Ureter (tissue), 1 donor: Measurements from ENCODE around the gene PLCG2. TPM values are rescaled to one million over a fixed set of nuclear protein-coding genes. Genes with fewer than 3 reads are reported as not detected.
"Not testable (repeated sequence)": the region's sequence is repeated elsewhere in the genome, so short reads cannot be mapped to it uniquely, and the experiment has no call there.

Source experiments
- DNase-seq: peaks from one replicate; pipeline ENCODE4 v3.0.0-alpha.2; 2020; ENCODE audit warnings: low spot score
- total RNA-seq: library from RNA; stranded (reverse); gene quantifications from one replicate; pipeline ENCODE4 v1.2.4, GENCODE V29; 2023
- donor health status: DM: yes; HTN: yes; CAD: no.

Gene PLCG2
- total RNA-seq, 1 donor from 2014 or later = 37.6 TPM

DNA sequence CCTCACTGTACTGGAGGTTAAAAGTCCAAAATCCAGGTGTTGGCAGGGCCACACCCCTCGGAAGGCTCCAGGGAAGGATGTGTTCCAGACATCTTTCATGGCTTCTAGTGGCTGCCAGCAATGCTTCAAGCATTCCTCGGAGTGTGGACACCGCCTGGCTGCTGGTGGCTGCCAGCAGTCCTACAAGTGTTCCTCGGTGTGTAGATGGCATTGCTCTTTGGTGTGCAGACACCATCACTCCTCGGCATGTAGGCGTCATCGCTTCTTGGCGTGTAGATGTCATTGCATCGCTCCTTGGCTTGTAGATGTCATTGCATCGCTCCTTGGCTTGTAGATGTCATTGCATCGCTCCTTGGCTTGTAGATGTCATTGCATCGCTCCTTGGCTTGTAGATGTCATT is 98.4 kb downstream of the PLCG2 start:
- DNase-seq = not testable (repeated sequence)

DNA sequence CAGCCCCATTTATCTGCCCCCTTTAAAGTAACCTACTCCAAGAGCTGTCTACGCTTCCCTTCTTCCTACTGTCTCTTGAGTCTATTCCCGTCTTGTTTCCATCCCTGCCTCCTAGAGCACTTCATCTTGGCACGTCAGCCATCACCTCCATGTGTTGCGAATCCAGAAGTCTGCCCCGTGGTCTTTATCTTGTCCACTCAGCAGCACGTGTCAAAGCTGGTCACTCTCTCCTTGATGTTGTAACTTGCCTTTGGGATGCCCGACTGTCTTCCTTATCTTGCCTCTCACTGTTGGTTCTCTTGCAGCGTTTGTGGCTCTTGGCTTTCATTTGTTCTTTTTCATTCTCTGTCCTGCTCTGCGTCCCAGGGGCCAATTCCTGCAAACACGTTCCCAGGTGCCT is 99.4 kb downstream of the PLCG2 start:
- no peak for DNase-seq

DNA sequence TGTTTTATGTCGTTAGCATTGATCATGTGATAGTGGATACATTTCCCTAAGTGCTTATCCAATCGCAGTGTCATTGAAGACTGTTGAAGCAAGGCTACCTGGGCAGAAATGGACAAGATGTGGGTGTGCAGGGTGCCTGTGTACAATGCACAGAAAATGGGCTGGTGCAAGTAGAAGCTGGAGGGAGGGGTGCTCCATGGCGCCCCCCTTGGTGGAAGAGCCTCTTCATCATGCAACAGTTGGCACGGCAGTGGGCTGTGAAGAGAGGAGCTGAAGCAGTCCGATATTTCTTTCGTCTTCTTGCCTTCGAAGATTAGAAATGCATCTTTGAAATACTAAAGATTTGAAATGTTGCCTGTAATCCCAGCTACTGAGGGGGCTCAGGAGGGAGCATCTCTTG is 100.5 kb downstream of the PLCG2 start:
- DNase-seq = no peak

DNA sequence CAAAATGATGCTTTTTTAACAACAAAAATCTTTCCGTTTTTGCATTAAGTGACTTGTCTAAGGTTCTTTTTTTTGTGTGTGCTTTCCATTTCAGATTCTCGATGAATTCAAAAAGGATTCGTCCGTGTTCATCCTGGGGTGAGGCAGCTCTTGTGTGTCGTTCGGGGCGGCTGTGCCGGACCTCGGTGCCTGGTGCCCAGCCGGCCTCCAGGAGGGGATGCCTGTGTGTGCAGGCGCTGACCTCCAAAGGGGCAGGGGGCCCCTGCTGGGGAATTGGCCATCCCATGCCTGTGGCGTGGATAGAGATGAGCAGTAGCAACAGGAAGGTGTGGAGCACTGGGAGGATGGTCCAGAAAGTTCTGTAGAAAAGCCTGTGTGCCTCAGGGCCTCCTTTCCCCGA is 101.7 kb downstream of the PLCG2 start:
- DNase-seq = no peak

DNA sequence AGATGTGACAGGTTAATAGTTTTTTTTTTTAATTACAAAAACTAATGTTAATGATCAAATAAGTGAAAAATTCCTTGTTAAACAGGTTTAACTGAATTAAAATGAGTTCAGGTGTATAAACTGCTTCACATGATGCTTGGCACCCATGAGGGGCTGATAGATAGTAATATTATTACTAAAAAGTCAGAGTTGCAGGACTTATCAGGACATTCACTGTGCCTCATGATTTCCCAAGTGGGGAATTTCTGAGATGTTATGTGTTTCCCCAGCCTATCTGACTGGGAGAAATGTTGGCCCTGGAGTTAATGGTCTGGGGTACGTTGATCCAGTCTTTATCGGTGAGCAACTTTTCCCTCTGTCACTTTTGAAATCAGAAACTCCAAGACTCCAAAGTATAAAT is 102.1 kb downstream of the PLCG2 start:
- DNase-seq = no peak

DNA sequence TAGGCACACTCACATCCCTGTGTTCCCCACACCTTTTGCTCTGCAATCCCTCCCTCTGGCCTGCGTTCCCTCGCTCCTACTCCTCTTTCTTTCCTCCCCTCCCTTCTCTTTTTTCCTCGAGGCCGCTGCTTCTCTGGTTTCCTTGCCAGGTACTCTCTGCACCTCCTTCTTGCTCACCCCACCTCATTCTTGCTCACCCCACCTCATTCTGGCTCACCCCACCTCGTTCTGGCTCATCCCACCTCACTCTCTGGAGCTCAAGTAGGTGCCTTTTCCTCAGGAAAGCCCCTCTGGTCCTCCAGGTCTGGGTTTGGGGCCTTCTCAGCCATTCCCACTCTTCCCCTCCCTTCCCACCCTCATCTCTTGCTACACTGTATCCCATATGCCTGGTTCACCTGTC is 103.5 kb downstream of the PLCG2 start:
- no peak for DNase-seq

DNA sequence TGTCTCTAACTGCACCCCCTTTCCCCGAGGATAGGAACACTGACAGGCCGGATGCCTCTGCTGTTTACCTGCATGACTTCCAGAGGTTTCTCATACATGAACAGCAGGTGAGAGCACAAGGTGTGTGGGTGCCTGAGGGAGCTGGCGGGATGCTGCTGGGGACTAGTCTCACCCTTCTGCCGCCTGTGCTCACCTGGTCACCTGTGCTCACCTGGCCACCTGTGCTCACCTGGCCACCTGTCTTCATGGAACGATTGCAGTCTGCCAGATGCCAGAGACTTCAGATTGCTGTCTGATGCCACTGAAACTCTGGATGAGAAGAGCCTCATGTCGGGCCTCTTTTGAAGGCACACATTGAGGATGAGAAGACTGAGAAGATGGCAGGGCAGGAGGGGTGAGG is 104.1 kb downstream of the PLCG2 start:
- DNase-seq = no peak

DNA sequence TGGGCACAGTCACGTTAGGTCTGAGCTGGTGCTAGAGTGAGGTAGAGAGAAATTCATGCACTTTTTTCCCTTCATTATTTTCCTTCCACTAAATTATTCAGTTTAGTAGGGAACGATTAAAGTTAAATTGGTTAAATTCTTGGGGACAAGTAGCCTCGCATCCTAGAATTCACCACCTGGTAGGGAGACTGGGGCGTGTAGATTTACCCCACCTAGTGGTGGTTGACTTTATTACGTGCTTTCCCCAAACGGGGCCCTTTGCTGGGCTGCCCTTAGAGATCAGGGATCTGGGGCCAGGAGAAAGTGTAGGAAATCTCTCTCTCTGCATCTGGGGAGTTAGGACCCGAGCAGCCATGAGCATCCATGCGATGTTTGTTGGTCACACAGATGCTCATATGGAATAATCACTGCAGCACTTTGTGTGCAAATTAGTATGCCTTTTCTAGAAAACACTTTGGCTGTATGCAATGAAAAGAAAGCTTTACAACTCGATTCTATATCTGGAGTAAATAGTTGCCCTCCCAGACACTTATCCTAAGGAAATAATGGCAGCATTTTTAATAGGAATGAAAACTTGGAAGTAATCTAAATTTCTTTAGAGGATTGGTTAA is 107.0 kb downstream of the PLCG2 start:
- no peak for DNase-seq

DNA sequence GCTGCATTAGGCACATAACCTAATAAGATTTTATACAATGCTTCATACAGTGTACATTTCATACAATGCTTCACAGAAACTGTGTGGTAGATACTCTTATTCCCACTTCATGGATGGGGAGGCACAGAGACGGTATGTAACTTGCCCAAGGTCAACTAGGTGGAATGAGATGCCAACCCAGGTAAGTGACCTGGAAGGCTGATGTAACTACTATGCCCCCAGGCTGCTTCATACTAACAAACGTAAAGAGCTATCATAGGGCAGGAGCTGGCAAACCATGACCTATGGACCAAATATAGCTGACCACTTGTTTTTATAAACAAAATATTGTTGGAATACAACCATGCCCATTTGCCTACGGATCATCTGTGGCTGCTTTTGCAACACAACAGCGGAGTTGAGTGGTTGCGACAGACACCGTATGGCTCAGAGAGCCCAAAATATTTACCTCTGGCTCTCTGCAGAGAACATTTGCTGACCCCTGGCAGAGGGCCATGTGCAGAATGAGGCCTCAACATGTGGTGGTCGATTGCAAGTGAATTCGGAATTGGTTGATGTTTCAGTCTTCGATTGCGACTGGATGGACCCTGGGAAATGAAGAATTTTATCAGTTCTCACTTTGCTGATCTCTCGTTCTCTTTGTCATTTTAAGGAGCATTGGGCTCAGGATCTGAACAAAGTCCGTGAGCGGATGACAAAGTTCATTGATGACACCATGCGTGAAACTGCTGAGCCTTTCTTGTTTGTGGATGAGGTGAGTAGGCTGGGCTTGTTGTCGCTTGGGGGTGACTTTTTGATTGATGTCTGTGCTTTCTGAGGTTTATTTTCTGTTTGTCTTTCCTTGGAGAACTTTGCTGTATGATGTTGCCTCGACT is 109.7 kb downstream of the PLCG2 start:
- no peak for DNase-seq

DNA sequence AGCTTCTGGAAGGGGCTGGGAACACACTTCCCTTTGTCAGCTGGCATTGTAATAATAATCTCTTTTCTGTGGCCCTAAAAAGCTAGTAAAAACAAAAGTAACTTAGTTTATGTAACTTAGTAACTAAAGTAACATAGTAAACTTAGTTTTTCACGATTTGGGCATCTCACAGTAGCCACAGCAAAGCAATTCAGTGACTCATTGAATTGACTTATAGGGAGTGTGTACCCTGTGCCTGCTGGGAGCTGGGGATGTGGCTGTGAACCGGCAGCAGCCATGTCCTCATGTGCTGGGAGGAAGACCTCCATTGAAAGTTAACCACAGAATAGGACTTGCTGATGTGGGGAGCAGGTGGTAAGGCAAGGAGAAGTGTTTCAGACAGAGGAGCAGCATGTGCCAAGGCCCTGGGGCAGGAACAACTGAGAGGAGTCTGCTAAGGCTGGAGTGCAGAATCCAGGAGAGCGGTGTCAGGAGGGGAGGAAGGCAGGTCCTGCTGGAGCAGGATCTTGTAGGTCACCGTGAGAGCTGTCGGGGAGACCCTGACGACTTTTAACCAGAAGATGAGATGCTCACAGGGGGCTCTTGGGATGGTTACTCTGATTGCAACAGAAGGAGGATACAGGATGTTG is 112.8 kb downstream of the PLCG2 start:
- no peak for DNase-seq

DNA sequence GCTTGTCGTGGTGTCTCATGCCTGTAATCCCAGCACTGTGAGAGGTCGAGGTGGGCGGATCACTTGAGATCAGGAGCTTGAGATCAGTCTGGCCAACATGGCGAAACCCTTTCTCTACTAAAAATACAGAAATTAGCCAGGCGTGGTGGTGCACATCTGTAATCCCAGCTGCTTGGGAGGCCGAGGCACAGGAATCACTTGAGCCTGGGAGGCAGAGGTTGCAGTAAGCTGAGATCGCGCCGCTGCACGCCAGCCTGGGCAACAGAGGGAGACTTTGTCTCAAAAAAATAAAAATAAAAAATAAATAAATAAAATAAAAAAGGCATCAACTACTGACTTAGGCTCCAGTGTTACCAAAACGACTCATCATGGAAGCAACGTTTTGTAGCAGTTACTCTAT is 115.5 kb downstream of the PLCG2 start:
- no peak for DNase-seq

DNA sequence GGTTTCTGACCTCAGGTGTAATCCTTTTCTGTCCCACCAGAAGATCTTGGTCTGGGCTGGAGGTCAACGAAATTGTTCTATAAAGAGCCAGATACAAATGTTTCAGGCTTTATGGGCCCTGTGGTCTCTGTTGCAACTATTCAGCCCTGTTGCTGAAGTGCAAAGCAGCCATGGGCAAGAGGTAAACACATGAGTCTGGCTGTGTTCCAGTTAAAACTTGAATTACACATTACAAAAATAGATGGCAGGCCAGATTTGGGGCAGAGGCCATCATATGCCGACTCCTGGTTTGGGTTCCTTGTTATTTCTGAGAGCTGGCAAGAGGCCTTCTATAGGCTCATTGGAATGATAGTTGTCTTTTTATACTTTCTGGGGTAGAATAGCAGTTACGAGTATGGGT is 117.8 kb downstream of the PLCG2 start:
- peak; percentile 56 for DNase-seq

DNA sequence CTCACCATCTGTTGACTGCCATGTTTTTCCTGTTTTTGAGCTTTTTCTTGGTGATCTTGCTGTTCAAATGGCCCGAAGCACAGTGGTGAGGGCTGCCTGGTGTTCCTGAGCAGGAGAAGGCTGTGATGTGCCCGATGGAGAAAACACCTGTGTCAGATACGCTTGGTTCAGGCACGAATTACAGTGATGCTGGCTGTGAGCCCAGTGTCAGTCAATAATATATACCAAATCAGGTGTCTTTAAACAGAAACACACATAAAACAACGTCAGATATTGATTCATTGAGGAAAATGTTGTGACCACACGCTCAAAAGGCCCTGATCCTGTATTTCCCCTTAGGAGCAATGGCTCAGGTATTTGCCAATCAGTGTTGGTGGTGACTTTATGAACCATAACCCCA is 120.5 kb downstream of the PLCG2 start:
- no peak for DNase-seq

DNA sequence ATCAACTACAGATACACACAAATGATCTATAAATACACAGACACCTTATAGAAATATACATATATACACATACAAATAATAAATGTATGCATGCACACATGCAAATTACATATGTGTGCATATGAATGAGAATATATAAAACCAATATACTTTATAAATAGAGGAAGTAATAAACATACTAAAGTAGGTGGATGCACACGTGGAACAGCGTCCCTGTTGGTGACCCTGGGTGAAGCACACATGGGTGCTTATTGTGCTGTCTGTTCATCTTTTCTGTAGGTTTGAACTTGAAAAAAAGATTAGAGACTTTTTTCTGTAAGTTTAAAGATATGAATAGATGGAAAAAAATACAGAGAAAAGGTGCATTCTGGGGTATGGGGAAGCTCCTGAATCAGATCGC is 120.9 kb downstream of the PLCG2 start:
- no peak for DNase-seq

DNA sequence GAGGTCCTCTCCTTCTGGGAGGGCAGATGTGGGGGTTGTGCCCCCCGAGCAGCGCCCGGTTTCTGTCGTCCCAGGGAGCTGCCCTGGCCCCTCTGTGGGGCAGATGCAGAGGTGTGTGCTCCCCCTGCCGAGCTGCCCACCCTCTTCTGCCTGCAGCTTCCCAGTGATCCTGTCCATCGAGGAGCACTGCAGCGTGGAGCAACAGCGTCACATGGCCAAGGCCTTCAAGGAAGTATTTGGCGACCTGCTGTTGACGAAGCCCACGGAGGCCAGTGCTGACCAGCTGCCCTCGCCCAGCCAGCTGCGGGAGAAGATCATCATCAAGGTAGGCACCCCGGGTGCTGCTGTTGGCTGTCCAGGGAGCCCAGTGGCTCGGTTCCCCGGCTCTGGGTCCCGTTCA is 121.4 kb downstream of the PLCG2 start:
- DNase-seq = no peak

DNA sequence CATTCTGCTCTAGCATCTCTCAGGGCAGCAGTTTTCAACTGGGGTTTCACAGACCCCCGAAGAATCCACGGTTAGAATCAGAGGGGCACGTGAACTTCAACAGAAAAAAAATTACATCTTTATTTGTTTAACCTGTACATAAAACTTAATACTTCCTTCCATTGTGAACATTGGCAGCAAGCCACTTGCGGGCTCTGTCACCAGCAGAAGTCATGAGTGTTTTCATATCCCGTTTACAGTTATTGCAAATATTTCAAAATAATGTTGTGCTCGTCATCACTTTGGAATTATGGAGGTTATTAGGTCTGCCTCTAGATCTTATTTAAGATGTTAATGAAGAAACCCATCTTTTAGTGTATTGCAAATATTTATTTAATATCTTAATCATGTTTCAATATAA is 122.4 kb downstream of the PLCG2 start:
- DNase-seq = peak; percentile 71

DNA sequence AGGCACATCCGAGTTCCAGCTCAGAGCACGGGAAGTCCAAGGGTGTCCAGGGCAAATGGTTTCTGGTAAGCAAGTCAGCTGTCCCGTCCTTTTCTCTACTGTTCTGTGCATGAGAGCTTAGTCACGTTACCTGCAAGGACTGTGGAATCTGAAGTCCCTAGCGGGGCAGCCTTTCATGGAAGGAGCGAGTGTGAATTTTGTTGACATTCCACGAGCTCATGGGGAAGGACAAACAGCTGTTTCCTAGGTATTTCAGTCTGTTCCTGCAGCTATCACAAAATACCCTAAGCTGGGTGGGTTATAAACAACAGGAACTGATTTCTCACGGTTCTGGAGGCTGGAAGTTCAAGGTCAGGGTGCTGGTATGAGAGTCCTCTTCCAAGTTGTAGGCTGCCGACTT is 122.9 kb downstream of the PLCG2 start:
- DNase-seq = no peak

DNA sequence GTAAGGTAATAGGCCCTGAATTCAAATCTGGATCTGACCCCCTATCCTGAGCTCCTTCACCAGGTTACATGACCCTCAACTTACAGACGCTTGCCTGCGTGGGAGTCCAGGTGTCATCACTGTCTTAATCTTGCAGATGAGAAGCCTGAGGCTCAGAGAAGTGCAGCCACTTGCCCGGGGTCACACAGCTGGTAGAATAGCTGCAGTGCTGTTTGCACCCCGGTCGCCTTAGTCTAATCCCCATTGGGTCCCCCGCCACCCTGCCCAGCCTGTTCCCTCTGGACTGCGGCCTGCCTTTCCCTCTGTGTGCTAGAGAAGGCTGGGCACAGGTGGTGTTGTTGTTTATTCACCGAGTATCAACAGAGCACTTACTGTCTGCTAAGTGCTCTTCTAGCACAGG is 125.2 kb downstream of the PLCG2 start:
- DNase-seq = no peak

DNA sequence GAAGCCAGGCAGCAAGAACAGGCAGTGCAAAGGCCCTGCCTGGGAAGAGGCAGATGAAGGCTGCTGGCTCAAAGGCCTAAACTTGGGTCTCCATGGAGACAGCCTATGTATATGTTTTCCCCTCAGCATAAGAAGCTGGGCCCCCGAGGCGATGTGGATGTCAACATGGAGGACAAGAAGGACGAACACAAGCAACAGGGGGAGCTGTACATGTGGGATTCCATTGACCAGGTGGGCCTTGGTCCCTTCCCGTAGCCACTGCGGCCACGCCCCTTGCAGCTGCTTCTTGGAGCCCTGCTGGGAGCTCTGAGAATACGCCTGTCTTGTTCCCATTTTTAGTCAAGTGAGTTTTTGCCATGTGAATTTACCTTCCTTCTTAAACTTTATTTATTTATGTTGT is 126.2 kb downstream of the PLCG2 start:
- no peak for DNase-seq

DNA sequence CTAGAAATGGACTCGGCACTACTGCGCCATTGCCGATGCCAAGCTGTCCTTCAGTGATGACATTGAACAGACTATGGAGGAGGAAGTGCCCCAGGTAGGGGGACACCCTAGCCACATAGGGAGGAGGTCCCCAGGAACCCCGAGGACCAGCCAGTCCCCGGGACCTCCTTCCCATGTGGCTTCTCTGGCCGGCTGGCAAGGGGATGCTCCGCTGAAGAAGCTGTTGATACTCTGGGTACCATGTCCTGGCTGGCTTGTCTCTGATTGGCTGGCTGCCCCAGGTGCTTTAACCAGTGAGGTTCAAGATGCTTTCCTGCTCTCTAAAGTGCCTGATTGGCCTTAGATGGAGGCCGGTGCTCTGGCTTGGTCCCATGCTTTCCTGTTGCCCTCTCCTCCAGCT is 128.6 kb downstream of the PLCG2 start:
- no peak for DNase-seq

DNA sequence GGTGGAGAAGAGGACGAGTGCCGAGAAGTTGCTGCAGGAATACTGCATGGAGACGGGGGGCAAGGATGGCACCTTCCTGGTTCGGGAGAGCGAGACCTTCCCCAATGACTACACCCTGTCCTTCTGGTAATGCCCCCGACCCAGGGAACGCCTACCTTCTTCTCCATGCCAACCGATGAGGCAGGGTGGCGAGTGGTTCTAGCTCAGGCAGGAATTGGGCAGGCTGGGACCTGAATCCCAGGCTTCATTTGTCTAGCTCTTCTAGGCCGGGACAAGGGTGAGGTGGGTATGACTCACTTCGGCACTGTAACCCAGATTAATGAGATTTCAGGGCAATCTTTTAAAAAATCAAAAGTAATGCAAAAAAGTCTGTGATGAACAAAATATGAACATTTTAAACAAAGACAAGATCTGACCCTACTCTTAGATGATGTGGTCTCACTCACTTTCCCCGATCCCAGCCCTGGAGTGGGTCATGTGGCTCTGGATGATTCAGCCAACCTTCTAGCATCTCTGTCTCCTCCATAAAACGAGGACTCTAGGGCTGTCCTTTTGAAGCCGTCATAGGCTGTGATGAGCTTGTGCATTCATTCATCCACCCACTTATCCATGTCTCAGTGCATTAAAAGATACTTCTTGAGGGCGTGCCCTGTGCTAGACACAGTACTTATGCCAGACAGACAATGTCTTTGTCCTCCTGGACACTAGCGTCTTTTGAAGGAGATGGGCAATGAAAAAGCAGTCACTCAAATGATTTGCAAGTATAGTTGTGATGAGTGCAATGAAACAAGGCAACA is 129.6 kb downstream of the PLCG2 start:
- peak; percentile 84 for DNase-seq

DNA sequence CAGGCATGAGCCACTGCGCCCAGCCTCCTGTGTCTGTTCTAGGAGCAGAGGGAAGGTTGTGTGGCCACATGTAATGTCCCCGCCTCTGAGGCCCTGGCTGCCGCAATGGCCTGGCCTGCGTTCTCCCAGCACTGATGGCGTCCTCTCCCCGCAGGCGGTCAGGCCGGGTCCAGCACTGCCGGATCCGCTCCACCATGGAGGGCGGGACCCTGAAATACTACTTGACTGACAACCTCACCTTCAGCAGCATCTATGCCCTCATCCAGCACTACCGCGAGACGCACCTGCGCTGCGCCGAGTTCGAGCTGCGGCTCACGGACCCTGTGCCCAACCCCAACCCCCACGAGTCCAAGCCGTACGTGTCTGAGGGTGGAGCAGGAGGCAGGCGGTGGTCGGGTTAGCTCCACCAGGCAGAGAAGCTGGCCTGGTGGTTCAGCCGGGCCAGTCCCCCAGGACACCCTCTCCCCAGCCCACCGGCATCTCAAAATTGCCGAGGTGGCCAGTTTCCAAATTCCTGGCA is 131.3 kb downstream of the PLCG2 start:
- DNase-seq = no peak
